Tibial nerve (tissue), 4 donors: ENCODE data around the gene AHRR. TPM values are rescaled to one million over a fixed set of nuclear protein-coding genes. Genes with fewer than 3 reads are reported as not detected.

Experiments used
- DNase-seq, 2 donors: peaks; one replicate each; pipeline ENCODE4 v3.0.0-alpha.2; 2019; ENCODE audit warnings: low spot score in 2 of 2
- H3K27ac ChIP-seq, 4 donors: fragments of 200-600 bp; sonication (generic) in 3 of 4; one replicate each; pipeline ENCODE4 v1.5.1; 2017 to 2019; ENCODE audit warnings: mild to moderate bottlenecking in 1 of 4
- H3K27me3 ChIP-seq, 2 donors: fragments of 200-600 bp; sonication (generic) in 1 of 2; one replicate each; pipeline versions ENCODE4 v1.5.1 to v1.6.0; 2017 to 2019
- H3K36me3 ChIP-seq, 3 donors: fragments of 200-600 bp; sonication (generic); one replicate each; pipeline ENCODE4 v1.5.1; 2018 to 2019
- H3K4me1 ChIP-seq, 4 donors: fragments of 200-600 bp; sonication (generic) in 3 of 4; one replicate each; pipeline ENCODE4 v1.5.1; 2017 to 2019
- H3K4me3 ChIP-seq, 4 donors: fragments of 200-600 bp; sonication (generic) in 3 of 4; one replicate each; pipeline ENCODE4 v1.5.1; 2017 to 2019; ENCODE audit warnings: mild to moderate bottlenecking in 1 of 4, moderate library complexity in 1 of 4
- H3K9me3 ChIP-seq, 4 donors: fragments of 200-600 bp; sonication (generic) in 3 of 4; one replicate each; pipeline ENCODE4 v1.5.1; 2017 to 2019
- EP300 ChIP-seq, 2 donors: sonication (generic); formaldehyde crosslinking; IDR thresholded peaks; one replicate each; pipeline ENCODE4 v1.6.1; 2017; ENCODE audit warnings: antibody characterized with exemption in 2 of 2, mild to moderate bottlenecking in 1 of 2
- POLR2A ChIP-seq, 2 donors: fragments of 450-650 bp; IDR thresholded peaks; one replicate each; pipeline ENCODE4 v1.6.1; 2017; ENCODE audit warnings: antibody characterized with exemption in 2 of 2, mild to moderate bottlenecking in 2 of 2, moderate library complexity in 2 of 2
- WGBS, 2 donors: methylation state at CpG; one replicate each; pipeline ENCODE4 v1.1.5; 2018; 5-methylcytosine and 5-hydroxymethylcytosine counted together
- total RNA-seq, 4 donors: library from RNA; depleted of rRNA; stranded (reverse); fragments of >200 nt; gene quantifications; one replicate each; pipeline ENCODE4 v1.1.0, GENCODE V29; 2016
- TF ChIP-seq, protein P1 (sequence below), 5 experiments: fragments of 200-600 bp in 3 of 5; fragments of 450-650 bp in 2 of 5; sonication (generic) in 3 of 5; IDR thresholded peaks; one replicate each; pipeline ENCODE4 v1.5.1; 2016 to 2019; ENCODE audit warnings: antibody characterized with exemption in 5 of 5, mild to moderate bottlenecking in 3 of 5, moderate library complexity in 2 of 5

The AHRR gene
- total RNA-seq, 4 donors from 2014 or later: 1.0 to 4.8 (median 1.2) TPM; not detected in 1

DNA sequence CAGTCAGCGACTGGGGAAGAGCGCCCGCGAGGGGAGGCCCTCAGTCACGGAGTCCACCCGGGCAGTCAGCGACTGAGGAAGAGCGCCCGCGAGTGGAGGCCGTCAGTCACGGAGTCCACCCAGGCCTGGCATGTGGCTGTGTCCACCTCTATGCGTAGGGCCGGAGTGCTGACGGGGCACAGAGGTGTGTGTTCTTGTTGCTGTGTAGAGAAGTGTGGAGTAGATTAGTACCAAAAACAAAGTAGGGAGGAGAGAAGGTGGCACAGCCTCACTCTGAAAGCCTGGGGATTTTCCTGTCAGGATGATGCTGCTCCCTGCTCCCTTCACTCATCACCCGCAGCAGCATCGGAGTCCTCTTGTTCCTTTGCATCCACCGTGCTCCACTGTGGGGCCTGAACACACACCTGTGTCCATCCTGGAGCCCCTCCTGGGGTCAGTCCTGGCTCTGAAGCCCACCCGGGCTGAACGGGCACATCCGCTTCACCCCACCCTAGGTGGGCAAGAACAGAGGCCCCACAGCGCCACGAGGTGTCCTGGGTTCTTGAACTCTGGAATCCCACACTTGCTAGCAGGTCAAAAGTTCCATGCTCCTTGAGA lies 37.9 kb downstream of the AHRR start:
- no peaks in the 10 kb centered on the region for H3K4me1 ChIP-seq
- H3K4me3 ChIP-seq: no peak overlapping the region
- TF ChIP-seq, protein P1, sequence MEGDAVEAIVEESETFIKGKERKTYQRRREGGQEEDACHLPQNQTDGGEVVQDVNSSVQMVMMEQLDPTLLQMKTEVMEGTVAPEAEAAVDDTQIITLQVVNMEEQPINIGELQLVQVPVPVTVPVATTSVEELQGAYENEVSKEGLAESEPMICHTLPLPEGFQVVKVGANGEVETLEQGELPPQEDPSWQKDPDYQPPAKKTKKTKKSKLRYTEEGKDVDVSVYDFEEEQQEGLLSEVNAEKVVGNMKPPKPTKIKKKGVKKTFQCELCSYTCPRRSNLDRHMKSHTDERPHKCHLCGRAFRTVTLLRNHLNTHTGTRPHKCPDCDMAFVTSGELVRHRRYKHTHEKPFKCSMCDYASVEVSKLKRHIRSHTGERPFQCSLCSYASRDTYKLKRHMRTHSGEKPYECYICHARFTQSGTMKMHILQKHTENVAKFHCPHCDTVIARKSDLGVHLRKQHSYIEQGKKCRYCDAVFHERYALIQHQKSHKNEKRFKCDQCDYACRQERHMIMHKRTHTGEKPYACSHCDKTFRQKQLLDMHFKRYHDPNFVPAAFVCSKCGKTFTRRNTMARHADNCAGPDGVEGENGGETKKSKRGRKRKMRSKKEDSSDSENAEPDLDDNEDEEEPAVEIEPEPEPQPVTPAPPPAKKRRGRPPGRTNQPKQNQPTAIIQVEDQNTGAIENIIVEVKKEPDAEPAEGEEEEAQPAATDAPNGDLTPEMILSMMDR (IDR thresholded peaks at IDR 0.05): no peak
- TF ChIP-seq POLR2A (IDR thresholded peaks at IDR 0.05) (no peak), EP300 (IDR thresholded peaks at IDR 0.05) (no peak)
- 85 to 89% methylated on average over 17 to 18 of the region's 23 CpGs for WGBS, 2 donors
- no peaks in the 10 kb centered on the region for H3K36me3 ChIP-seq
- H3K9me3 ChIP-seq: peaks cover 0 to 21% (median 0%) of the 10 kb centered on the region in 4 donors
- no peak for DNase-seq
- H3K27me3 ChIP-seq: no peaks in the 10 kb centered on the region
- H3K27ac ChIP-seq: no peak overlapping the region

- Histone ChIP-seq H3K4me1 (no peaks in the 10 kb centered on the region), H3K27ac (no peak overlapping the region), H3K36me3 (no peaks in the 10 kb centered on the region), H3K9me3 (peaks cover 0 to 31% (median 3%) of the 10 kb centered on the region in 4 donors), H3K4me3 (no peak overlapping the region), H3K27me3 (no peaks in the 10 kb centered on the region)
- TF ChIP-seq POLR2A (IDR thresholded peaks at IDR 0.05) (no peak), EP300 (IDR thresholded peaks at IDR 0.05) (no peak)
- TF ChIP-seq, protein P1 (IDR thresholded peaks at IDR 0.05): no peak
- no peak for DNase-seq
- 81 to 82% methylated on average over 14 of the region's 14 CpGs for WGBS, 2 donors
Observed at GRCh38 chr5:360257-361027, 38.9 kb downstream of the AHRR start.

DNA sequence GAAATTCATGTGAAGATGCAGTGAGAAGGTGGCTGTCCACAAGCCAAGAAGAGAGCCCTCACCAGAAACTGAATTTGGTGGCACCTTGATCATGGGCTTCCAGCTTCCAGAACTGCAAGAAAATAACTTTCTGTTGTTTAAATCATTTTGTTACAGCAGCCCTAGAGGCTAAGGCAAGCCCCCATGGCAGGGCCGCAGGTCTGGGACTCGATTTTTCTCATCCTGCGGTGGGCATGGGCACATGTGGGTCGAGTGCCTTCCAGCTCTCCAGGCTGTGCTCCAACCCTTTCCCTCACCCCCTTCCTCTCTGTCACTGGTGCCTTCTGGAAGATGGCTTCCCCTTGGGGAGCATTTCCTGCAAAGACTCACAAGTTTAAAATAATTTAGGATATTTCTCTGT lies 40.7 kb downstream of the AHRR start:
- Histone ChIP-seq H3K36me3 (no peaks in the 10 kb centered on the region), H3K27me3 (no peaks in the 10 kb centered on the region), H3K27ac (no peak overlapping the region), H3K4me1 (no peaks in the 10 kb centered on the region), H3K4me3 (no peak overlapping the region), H3K9me3 (peaks cover 0 to 45% (median 6%) of the 10 kb centered on the region in 4 donors)
- TF ChIP-seq, protein P1 (IDR thresholded peaks at IDR 0.05): no peak
- TF ChIP-seq EP300 (IDR thresholded peaks at IDR 0.05): no peak
- no peak for TF ChIP-seq POLR2A (IDR thresholded peaks at IDR 0.05)
- DNase-seq: no peak
- WGBS, 2 donors: 85 to 97% methylated on average over 4 of the region's 4 CpGs

- TF ChIP-seq EP300 (IDR thresholded peaks at IDR 0.05): no peak
- TF ChIP-seq POLR2A (IDR thresholded peaks at IDR 0.05): no peak
- TF ChIP-seq, protein P1 (IDR thresholded peaks at IDR 0.05): no peak
- Histone ChIP-seq H3K27me3 (no peaks in the 10 kb centered on the region), H3K9me3 (peaks cover 0 to 45% (median 6%) of the 10 kb centered on the region in 4 donors), H3K4me1 (no peaks in the 10 kb centered on the region), H3K36me3 (no peaks in the 10 kb centered on the region), H3K4me3 (no peak overlapping the region), H3K27ac (no peak overlapping the region)
- no peak for DNase-seq
- WGBS, 2 donors: 73 to 85% methylated on average over 3 of the region's 3 CpGs
Observed at GRCh38 chr5:362978-363765, 41.7 kb downstream of the AHRR start.
